Esophagus squamous epithelium (tissue), 5 donors: ENCODE results near the gene PCDH9. TPM values are rescaled to one million over a fixed set of nuclear protein-coding genes. Genes with fewer than 3 reads are reported as not detected.

Source experiments
- DNase-seq: peaks from one replicate; lab custom pipeline; 2025; lab: John Stamatoyannopoulos, UW
- H3K27ac ChIP-seq, 4 donors: fragments of 200-600 bp; sonication (generic); one replicate each; pipeline ENCODE4 v1.5.1; 2016 to 2019; ENCODE audit warnings: mild to moderate bottlenecking in 1 of 4
- H3K27me3 ChIP-seq, 4 donors: fragments of 200-600 bp; sonication (generic); 1 replicate in 3 of 4; 2 replicates in 1 of 4; pipeline versions ENCODE4 v1.5.1 to v1.6.0; 2017 to 2021; ENCODE audit warnings: antibody characterized with exemption in 1 of 4
- H3K36me3 ChIP-seq, 3 donors: fragments of 200-600 bp; sonication (generic); one replicate each; pipeline ENCODE4 v1.5.1; 2016 to 2019
- H3K4me1 ChIP-seq, 3 donors: fragments of 200-600 bp; sonication (generic); one replicate each; pipeline ENCODE4 v1.5.1; 2017 to 2019
- H3K4me3 ChIP-seq, 4 donors: fragments of 200-600 bp; sonication (generic); 1 replicate in 3 of 4; 2 replicates in 1 of 4; pipeline ENCODE4 v1.5.1; 2016 to 2019; ENCODE audit warnings: mild to moderate bottlenecking in 2 of 4, moderate library complexity in 1 of 4
- H3K9me3 ChIP-seq, 3 donors: fragments of 200-600 bp; sonication (generic); one replicate each; pipeline ENCODE4 v1.5.1; 2016 to 2019
- POLR2A ChIP-seq, 4 donors: fragments of 450-650 bp; IDR thresholded peaks; one replicate each; pipeline ENCODE4 v1.6.1; 2017; ENCODE audit warnings: antibody characterized with exemption in 4 of 4, mild to moderate bottlenecking in 4 of 4, moderate library complexity in 3 of 4
- WGBS, 2 donors: methylation state at CpG; one replicate each; pipeline ENCODE4 v1.1.5; 2018; 5-methylcytosine and 5-hydroxymethylcytosine counted together
- intact Hi-C: fragments of 100-400 bp; cut with DNase I; formaldehyde crosslinking; loops from one replicate; pipeline ENCODE4 v1.15.0; 2022
- total RNA-seq, 4 donors: library from RNA; depleted of rRNA; stranded (reverse); fragments of >200 nt; gene quantifications; one replicate each; pipeline ENCODE4 v1.1.0, GENCODE V29; 2016
- TF ChIP-seq, protein P1 (sequence below), 6 experiments: fragments of 450-650 bp in 4 of 6; fragments of 200-600 bp in 2 of 6; sonication (generic) in 2 of 6; IDR thresholded peaks; one replicate each; pipeline ENCODE4 v1.5.1; 2016 to 2019; ENCODE audit warnings: antibody characterized with exemption in 6 of 6, mild to moderate bottlenecking in 4 of 6, moderate library complexity in 4 of 6
- donor health status: DM: yes; HTN: yes; CAD: no.

The PCDH9 gene
- total RNA-seq, 4 donors from 2014 or later: 0.04 to 1.9 (median 0.45) TPM

DNA sequence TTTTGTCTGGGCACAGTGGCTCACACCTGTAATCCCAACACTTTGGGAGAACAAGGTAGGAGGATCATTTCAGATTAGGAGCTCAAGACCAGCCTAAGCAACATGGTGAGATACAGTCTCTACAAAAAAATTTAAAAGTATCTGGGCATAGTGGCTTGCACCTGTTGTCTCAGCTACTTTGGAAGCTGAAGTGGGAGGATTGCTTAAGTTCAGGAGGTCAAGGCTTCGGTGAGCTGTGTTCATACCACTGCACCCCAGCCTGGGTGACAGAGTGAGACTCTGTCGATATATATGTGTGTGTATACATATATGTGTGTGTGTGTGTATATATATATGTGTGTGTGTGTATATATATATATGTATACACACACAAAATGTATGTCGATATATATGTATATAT lies 833.0 kb downstream of the PCDH9 start:
- no peak for TF ChIP-seq POLR2A (IDR thresholded peaks at IDR 0.05)
- TF ChIP-seq, protein P1, sequence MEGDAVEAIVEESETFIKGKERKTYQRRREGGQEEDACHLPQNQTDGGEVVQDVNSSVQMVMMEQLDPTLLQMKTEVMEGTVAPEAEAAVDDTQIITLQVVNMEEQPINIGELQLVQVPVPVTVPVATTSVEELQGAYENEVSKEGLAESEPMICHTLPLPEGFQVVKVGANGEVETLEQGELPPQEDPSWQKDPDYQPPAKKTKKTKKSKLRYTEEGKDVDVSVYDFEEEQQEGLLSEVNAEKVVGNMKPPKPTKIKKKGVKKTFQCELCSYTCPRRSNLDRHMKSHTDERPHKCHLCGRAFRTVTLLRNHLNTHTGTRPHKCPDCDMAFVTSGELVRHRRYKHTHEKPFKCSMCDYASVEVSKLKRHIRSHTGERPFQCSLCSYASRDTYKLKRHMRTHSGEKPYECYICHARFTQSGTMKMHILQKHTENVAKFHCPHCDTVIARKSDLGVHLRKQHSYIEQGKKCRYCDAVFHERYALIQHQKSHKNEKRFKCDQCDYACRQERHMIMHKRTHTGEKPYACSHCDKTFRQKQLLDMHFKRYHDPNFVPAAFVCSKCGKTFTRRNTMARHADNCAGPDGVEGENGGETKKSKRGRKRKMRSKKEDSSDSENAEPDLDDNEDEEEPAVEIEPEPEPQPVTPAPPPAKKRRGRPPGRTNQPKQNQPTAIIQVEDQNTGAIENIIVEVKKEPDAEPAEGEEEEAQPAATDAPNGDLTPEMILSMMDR (IDR thresholded peaks at IDR 0.05): no peak
- WGBS, 2 donors: 83 to 91% methylated on average over 3 of the region's 3 CpGs

DNA sequence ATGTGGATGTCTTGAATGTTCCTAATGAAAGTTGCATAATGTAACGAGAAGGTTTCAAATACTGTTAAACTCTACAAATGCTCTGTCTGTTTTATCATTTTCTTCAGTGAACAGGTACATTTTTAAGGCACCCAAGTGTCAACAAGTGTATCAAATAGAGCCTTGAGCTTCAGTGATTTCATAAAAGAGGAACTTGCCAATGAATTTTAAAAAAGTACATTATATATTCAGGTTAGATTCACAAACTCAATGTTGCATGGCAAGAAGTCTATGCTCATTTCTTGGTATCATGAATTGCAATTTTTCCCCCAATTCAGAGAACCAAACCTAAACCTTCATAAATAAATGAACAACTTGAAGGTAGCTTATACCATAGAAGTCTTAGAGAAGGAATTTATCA lies 838.8 kb downstream of the PCDH9 start:
- H3K9me3 ChIP-seq: no peaks in the 10 kb centered on the region
- H3K27ac ChIP-seq: no peak overlapping the region
- intact Hi-C loops: no loop called here
- no peak for TF ChIP-seq POLR2A (IDR thresholded peaks at IDR 0.05)
- TF ChIP-seq, protein P1 (IDR thresholded peaks at IDR 0.05): no peak
- no peaks in the 10 kb centered on the region for H3K4me1 ChIP-seq
- DNase-seq: no peak
- no peaks in the 10 kb centered on the region for H3K36me3 ChIP-seq
- no peak overlapping the region for H3K4me3 ChIP-seq
- H3K27me3 ChIP-seq: no peaks in the 10 kb centered on the region
- WGBS, 2 donors: 43 to 56% methylated on average over 1 of the region's 1 CpG

More for the DNA sequence above, 833.0 kb downstream of the PCDH9 start:
- Histone ChIP-seq H3K9me3 (no peaks in the 10 kb centered on the region), H3K27ac (no peak overlapping the region), H3K4me1 (no peaks in the 10 kb centered on the region), H3K36me3 (no peaks in the 10 kb centered on the region), H3K4me3 (no peak overlapping the region), H3K27me3 (no peaks in the 10 kb centered on the region)
- intact Hi-C loops: no loop called here
- no peak for DNase-seq

DNA sequence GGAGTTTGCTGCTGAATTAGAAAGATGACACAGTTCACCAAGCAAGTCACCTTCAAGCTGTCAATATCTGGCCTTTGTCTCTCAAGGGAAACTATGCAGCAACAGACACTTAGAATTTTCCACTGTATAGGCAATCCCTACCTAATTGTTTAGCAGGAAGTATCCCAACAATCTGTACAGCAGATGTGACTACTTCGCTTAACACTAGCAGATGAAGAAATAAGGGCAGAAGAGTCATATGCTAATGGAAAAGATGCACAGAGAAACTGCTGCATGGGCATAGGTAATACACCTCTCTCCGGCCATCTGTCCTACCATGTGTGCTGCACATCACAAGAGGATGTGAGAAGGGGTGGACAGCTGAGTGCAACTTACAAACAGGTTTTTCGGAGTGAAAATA lies 851.2 kb downstream of the PCDH9 start:
- WGBS, 2 donors: 68 to 76% methylated on average over 3 of the region's 3 CpGs
- H3K27ac ChIP-seq: no peak overlapping the region
- H3K36me3 ChIP-seq: no peaks in the 10 kb centered on the region
- no peaks in the 10 kb centered on the region for H3K27me3 ChIP-seq
- H3K4me3 ChIP-seq: no peak overlapping the region
- no peaks in the 10 kb centered on the region for H3K9me3 ChIP-seq
- no peaks in the 10 kb centered on the region for H3K4me1 ChIP-seq
- DNase-seq: no peak
- TF ChIP-seq, protein P1 (IDR thresholded peaks at IDR 0.05): no peak
- no peak for TF ChIP-seq POLR2A (IDR thresholded peaks at IDR 0.05)
- intact Hi-C loops: no loop called here

GRCh38 chr13:66377569-66377968 lies 852.6 kb downstream of the PCDH9 start:
- Histone ChIP-seq H3K9me3 (no peaks in the 10 kb centered on the region), H3K27ac (no peak overlapping the region), H3K36me3 (no peaks in the 10 kb centered on the region), H3K4me1 (no peaks in the 10 kb centered on the region), H3K27me3 (no peaks in the 10 kb centered on the region), H3K4me3 (no peak overlapping the region)
- no peak for DNase-seq
- WGBS, 2 donors: 46 to 53% methylated on average over 2 of the region's 2 CpGs
- intact Hi-C loops: no loop called here
- TF ChIP-seq, protein P1 (IDR thresholded peaks at IDR 0.05): no peak
- no peak for TF ChIP-seq POLR2A (IDR thresholded peaks at IDR 0.05)

GRCh38 chr13:66375756-66376155 lies 854.4 kb downstream of the PCDH9 start:
- DNase-seq: no peak
- TF ChIP-seq POLR2A (IDR thresholded peaks at IDR 0.05): no peak
- TF ChIP-seq, protein P1 (IDR thresholded peaks at IDR 0.05): no peak
- intact Hi-C loops: no loop called here
- no peaks in the 10 kb centered on the region for H3K9me3 ChIP-seq
- H3K27me3 ChIP-seq: no peaks in the 10 kb centered on the region
- no peaks in the 10 kb centered on the region for H3K4me1 ChIP-seq
- H3K27ac ChIP-seq: no peak overlapping the region
- no peak overlapping the region for H3K4me3 ChIP-seq
- H3K36me3 ChIP-seq: no peaks in the 10 kb centered on the region
- 69% methylated on average over 2 of the region's 2 CpGs for WGBS, 2 donors
